Stomach (tissue), 9 donors: Measurements from ENCODE around the gene CABLES2. TPM values are rescaled to one million over a fixed set of nuclear protein-coding genes. Genes with fewer than 3 reads are reported as not detected.
A peak's percentile ranks its signal among the peaks of the same experiment; 100 is the strongest.

Source experiments
- DNase-seq, 2 donors: peaks; one replicate each; pipeline versions ENCODE4 v3.0.0 to v3.0.0-alpha.2; 2013 to 2019
- H3K27ac ChIP-seq, 5 donors: fragments of 200-600 bp in 4 of 5; sonication (generic) in 4 of 5; one replicate each; pipeline ENCODE4 v1.5.1; 2013 to 2019; ENCODE audit warnings: mild to moderate bottlenecking in 1 of 5, moderate library complexity in 1 of 5
- H3K27me3 ChIP-seq, 3 donors: fragments of 200-600 bp; sonication (generic); one replicate each; pipeline ENCODE4 v1.5.1; 2017 to 2019; ENCODE audit warnings: mixed run types in 1 of 3
- H3K36me3 ChIP-seq, 4 donors: fragments of 200-600 bp; sonication (generic); 1 replicate in 3 of 4; 2 replicates in 1 of 4; pipeline ENCODE4 v1.5.1; 2016 to 2019
- H3K4me1 ChIP-seq, 4 donors: fragments of 200-600 bp; sonication (generic); one replicate each; pipeline ENCODE4 v1.5.1; 2016 to 2019
- H3K4me3 ChIP-seq, 4 donors: fragments of 200-600 bp; sonication (generic) in 3 of 4; one replicate each; pipeline ENCODE4 v1.5.1; 2016 to 2019; ENCODE audit warnings: mild to moderate bottlenecking in 1 of 4
- H3K9me3 ChIP-seq, 4 donors: fragments of 200-600 bp; sonication (generic); one replicate each; pipeline ENCODE4 v1.5.1; 2016 to 2019
- CTCF ChIP-seq, 7 experiments: fragments of 450-650 bp in 4 of 7; fragments of 200-600 bp in 3 of 7; sonication (generic) in 3 of 7; IDR thresholded peaks; one replicate each; pipeline ENCODE4 v1.5.1; 2016 to 2019; ENCODE audit warnings: antibody characterized with exemption in 7 of 7, control low read depth in 2 of 7, mild to moderate bottlenecking in 1 of 7
- EP300 ChIP-seq: sonication (generic); formaldehyde crosslinking; IDR thresholded peaks from one replicate; pipeline ENCODE4 v1.6.1; 2017; ENCODE audit warnings: antibody characterized with exemption
- POLR2A ChIP-seq, 4 donors: fragments of 450-650 bp; IDR thresholded peaks; one replicate each; pipeline ENCODE4 v1.6.1; 2016; ENCODE audit warnings: antibody characterized with exemption in 4 of 4, control low read depth in 2 of 4, mild to moderate bottlenecking in 1 of 4, moderate library complexity in 1 of 4
- POLR2AphosphoS5 ChIP-seq, 3 donors: sonication (generic); formaldehyde crosslinking; IDR thresholded peaks; one replicate each; pipeline ENCODE4 v1.6.1; 2016; ENCODE audit warnings: antibody characterized with exemption in 3 of 3
- WGBS, 5 donors: extraction: QIAGEN DNeasy Blood & Tissue Kit in 3 of 5; methylation state at CpG; one replicate each; pipeline versions ENCODE4 v1.1.5 to v1.1.7; 2013 to 2018; 5-methylcytosine and 5-hydroxymethylcytosine counted together
- intact Hi-C: fragments of 100-400 bp; cut with DNase I; formaldehyde crosslinking; loops from one replicate; pipeline ENCODE4 v1.15.1; 2023; ENCODE audit warnings: low total_unique reads
- polyA plus RNA-seq, 3 donors: library from polyadenylated mRNA; stranded (reverse); fragments of 200-250 nt; gene quantifications; one replicate each; pipeline ENCODE4 v1.2.3, GENCODE V29; 2013
- total RNA-seq, 5 donors: library from RNA; depleted of rRNA; stranded (reverse); fragments of >200 nt; gene quantifications; one replicate each; pipeline versions ENCODE4 v1.1.0 to v1.2.3, GENCODE V29; 2014 to 2016
- donor health status: healthy with polysubstance abuse.
- donor health status: Bipolar disorder and iron deficiency.
- donor health status: healthy.

Gene CABLES2
- total and polyA plus RNA-seq, 8 donors = 0.55 to 7.8 (median 1.9) TPM

DNA sequence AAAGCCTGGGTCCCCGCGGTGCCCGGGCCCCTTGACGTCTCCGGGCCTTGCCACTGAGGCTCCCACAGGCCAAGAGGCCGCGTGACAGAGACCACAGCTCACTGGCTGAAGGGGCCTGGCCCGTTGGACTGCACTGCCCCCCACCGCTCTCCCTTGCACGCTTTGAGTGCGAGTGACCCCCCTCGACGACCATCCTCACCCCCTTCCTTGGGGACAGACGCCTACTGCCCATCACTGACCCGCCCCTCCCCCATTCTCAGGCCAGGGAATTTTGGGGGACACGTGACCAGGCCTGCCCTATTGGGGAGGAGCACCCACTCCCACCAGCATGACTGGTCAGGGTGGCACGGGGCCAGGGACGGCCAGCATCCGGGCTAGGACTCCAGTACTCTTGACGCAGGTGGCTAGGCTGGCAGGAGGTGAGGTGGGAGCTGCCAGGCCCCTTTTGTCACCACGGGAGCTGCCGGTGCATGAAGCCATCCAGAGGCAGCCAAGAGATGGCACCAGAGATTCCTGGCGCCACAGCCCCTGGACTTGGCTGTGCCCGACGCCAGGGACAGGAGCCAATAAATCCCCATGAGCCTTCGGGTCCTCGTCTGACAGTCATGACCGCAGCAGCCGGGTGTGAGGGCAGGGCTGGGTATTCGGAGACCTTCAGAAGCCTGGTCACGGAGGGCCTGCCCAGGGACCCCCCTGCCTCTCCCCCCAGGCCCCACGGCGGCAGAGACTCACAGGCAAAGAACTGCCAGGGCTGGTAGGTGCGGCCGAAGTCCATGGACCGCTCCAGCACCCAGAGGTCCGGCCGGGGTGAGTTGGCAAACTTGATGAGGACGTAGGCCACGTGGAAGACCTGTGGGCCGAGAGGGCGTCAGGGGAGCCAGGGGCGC, 54.4 kb downstream of the CABLES2 start:
- TF ChIP-seq POLR2AphosphoS5 (IDR thresholded peaks at IDR 0.05) (peak in 2 of 3 donors; percentile 25 to 51), EP300 (no peak), CTCF (IDR thresholded peaks at IDR 0.05) (no peak), POLR2A (IDR thresholded peaks at IDR 0.05) (no peak)
- H3K9me3 ChIP-seq = no peaks in the 10 kb centered on the region
- DNase-seq = peak; percentile 58 to 60
- H3K36me3 ChIP-seq = peaks cover 18 to 45% (median 31%) of the 10 kb centered on the region in 4 donors
- peaks cover 0 to 3% (median 0%) of the 10 kb centered on the region in 3 donors for H3K27me3 ChIP-seq
- peak overlapping the region in 3 of 5 donors; percentile 65 to 91 (median 74) for H3K27ac ChIP-seq
- H3K4me3 ChIP-seq = no peak overlapping the region
- intact Hi-C loops = no loop called here
- peaks cover 43 to 70% (median 53%) of the 10 kb centered on the region in 4 donors for H3K4me1 ChIP-seq
- 66 to 76% (median 71%) methylated on average over 22 to 43 of the region's 43 CpGs for WGBS, 5 donors

- 89 to 92% (median 90%) methylated on average over 48 to 60 of the region's 60 CpGs for WGBS, 5 donors
- no peaks in the 10 kb centered on the region for H3K9me3 ChIP-seq
- peaks cover 34 to 61% (median 44%) of the 10 kb centered on the region in 4 donors for H3K4me1 ChIP-seq
- H3K27me3 ChIP-seq = no peaks in the 10 kb centered on the region
- no peak for TF ChIP-seq CTCF (IDR thresholded peaks at IDR 0.05)
- TF ChIP-seq EP300 = no peak
- TF ChIP-seq POLR2A (IDR thresholded peaks at IDR 0.05) = no peak
- no peak for TF ChIP-seq POLR2AphosphoS5 (IDR thresholded peaks at IDR 0.05)
- H3K27ac ChIP-seq = peak overlapping the region in 3 of 5 donors; percentile 67 to 91 (median 74)
- intact Hi-C loops = no loop called here
- DNase-seq = no peak
- peaks cover 20 to 54% (median 37%) of the 10 kb centered on the region in 4 donors for H3K36me3 ChIP-seq
- H3K4me3 ChIP-seq = no peak overlapping the region
Observed at GRCh38 chr20:62351469-62352401, 55.4 kb downstream of the CABLES2 start.

GRCh38 chr20:62350629-62351422, 56.3 kb downstream of the CABLES2 start:
- 69 to 87% (median 78%) methylated on average over 17 to 23 of the region's 23 CpGs for WGBS, 5 donors
- DNase-seq = no peak
- intact Hi-C loops = no loop called here

DNA sequence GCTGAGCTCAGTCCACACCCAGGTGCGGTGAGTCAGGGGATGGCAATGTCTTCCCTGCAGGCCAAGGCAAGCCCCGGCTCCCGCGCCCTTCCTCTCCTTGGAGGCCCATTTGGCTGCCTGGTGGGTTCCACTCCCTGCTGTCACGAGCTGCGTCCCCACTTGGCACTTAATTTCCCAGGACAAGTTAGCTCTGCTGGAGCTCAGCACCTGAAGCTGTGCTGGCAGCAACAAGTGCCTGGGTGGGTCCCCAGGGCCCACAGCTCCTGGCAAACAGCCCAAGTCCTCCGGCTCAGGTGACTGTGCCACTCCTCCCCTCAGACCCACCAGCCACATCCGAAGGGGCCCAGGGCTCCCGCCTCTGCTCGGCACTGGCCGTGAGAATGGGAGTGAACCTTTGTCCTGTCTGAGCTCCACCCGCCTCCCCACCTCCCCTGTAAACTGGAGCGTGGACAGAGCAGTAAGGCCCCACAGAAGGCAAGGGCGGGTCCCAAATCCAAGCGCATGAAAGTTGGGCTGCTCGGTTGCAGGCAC, 56.9 kb downstream of the CABLES2 start:
- intact Hi-C loops = no loop called here
- TF ChIP-seq EP300 = no peak
- no peak for TF ChIP-seq POLR2A (IDR thresholded peaks at IDR 0.05)
- TF ChIP-seq POLR2AphosphoS5 (IDR thresholded peaks at IDR 0.05) = no peak
- no peak for TF ChIP-seq CTCF (IDR thresholded peaks at IDR 0.05)
- H3K4me3 ChIP-seq = no peak overlapping the region
- peaks cover 18 to 45% (median 29%) of the 10 kb centered on the region in 4 donors for H3K4me1 ChIP-seq
- H3K27ac ChIP-seq = peak overlapping the region in 3 of 5 donors; percentile 62 to 91 (median 67)
- no peaks in the 10 kb centered on the region for H3K9me3 ChIP-seq
- 48 to 64% (median 56%) methylated on average over 7 to 16 of the region's 16 CpGs for WGBS, 5 donors
- DNase-seq = peak; percentile 58 to 91
- peaks cover 35 to 70% (median 51%) of the 10 kb centered on the region in 4 donors for H3K36me3 ChIP-seq
- no peaks in the 10 kb centered on the region for H3K27me3 ChIP-seq

More at GRCh38 chr20:62350629-62351422, 56.3 kb downstream of the CABLES2 start:
- TF ChIP-seq POLR2A (IDR thresholded peaks at IDR 0.05) (no peak), POLR2AphosphoS5 (IDR thresholded peaks at IDR 0.05) (no peak), EP300 (no peak)
- H3K27ac ChIP-seq = peak overlapping the region in 3 of 5 donors; percentile 62 to 91 (median 67)
- no peak overlapping the region for H3K4me3 ChIP-seq
- no peaks in the 10 kb centered on the region for H3K9me3 ChIP-seq
- H3K4me1 ChIP-seq = peaks cover 25 to 52% (median 35%) of the 10 kb centered on the region in 4 donors
- no peaks in the 10 kb centered on the region for H3K27me3 ChIP-seq
- H3K36me3 ChIP-seq = peaks cover 29 to 63% (median 46%) of the 10 kb centered on the region in 4 donors
